Retinal pigment epithelial cell (primary cell): Measurements from ENCODE around the gene GRM6.

Experiments used
- DNase-seq: peaks from one replicate; pipeline ENCODE4 v3.0.0-alpha.2; 2010; ENCODE audit warnings: low read depth
- H3K4me3 ChIP-seq: 2 replicates; pipeline ENCODE4 v1.5.1; 2011; ENCODE audit warnings: mild to moderate bottlenecking, low read length, control low read depth, moderate library complexity
- TF ChIP-seq, protein P1 (sequence below): conservative IDR thresholded peaks from 2 replicates; pipeline ENCODE4 v1.5.1; 2011; ENCODE audit warnings: low read depth, low read length, control low read depth, inconsistent platforms

The GRM6 gene

DNA sequence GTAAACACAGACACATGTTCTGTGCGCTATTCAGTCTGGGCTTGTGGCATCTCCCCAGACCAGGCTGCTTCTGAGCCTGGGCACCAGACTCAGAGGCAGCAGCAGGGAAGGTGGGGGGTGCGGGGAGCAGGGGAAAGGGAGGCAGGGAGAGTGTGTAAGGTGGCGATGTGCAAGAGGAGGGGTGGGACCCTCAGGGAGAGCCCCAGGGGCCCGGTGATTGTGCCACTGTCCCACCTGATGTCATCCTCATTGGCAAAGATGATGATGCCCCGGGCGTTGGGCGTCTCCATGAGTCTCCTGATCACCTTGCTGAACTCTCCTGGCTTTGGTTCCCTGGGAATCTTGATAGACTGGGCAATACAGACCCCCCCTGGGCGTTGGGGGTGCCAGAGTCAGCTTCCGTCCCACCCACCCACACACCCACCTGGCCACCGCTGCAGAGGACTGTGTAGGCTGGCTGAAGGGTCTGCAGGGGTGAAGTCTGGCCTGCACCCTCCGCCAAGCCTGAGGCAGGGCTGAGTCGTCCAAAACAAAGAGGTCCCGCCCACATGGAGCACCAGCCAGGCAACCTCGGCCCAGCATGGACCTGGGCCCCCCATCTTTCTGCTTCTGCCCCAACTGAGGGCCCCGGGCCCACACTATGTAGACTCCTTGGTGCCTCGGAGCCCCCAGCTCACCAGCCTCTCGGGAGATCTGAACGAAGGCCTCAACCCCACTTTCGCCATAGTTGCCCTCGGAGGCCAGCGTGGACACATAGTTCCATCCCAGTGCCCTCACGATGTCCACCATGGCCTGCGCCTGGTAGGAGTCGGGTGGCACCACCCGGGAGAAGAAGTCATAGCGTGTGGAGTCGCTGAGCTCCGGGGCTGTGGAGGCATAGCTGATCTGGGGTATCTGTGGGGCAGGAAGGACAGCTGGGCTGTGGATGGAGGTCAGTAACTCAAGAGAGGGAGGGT, 3.7 kb downstream of the GRM6 start:
- no peak overlapping the region for H3K4me3 ChIP-seq
- TF ChIP-seq, protein P1, sequence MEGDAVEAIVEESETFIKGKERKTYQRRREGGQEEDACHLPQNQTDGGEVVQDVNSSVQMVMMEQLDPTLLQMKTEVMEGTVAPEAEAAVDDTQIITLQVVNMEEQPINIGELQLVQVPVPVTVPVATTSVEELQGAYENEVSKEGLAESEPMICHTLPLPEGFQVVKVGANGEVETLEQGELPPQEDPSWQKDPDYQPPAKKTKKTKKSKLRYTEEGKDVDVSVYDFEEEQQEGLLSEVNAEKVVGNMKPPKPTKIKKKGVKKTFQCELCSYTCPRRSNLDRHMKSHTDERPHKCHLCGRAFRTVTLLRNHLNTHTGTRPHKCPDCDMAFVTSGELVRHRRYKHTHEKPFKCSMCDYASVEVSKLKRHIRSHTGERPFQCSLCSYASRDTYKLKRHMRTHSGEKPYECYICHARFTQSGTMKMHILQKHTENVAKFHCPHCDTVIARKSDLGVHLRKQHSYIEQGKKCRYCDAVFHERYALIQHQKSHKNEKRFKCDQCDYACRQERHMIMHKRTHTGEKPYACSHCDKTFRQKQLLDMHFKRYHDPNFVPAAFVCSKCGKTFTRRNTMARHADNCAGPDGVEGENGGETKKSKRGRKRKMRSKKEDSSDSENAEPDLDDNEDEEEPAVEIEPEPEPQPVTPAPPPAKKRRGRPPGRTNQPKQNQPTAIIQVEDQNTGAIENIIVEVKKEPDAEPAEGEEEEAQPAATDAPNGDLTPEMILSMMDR: no peak
- DNase-seq: no peak

DNA sequence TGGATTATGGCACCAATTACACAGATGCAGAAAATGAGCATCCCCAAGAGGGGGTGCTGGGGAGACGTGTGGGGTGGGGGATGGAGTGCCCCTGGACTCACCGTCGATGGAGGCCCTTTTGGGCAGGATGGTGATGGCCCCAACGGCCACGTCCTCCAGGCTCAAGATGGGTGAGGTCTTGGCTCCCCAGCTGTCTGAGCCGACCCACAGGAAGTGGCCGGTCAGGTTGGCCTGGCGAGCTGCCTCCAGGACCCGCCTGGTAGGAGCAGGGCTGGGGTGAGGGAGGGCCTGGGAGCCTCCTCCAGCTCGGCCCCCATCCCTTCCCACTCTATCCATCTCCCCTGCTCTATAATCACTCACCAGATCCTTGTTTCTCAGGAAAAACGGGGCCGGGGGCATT, 4.6 kb downstream of the GRM6 start:
- no peak for DNase-seq
- TF ChIP-seq, protein P1: no peak
- H3K4me3 ChIP-seq: no peak overlapping the region

DNA sequence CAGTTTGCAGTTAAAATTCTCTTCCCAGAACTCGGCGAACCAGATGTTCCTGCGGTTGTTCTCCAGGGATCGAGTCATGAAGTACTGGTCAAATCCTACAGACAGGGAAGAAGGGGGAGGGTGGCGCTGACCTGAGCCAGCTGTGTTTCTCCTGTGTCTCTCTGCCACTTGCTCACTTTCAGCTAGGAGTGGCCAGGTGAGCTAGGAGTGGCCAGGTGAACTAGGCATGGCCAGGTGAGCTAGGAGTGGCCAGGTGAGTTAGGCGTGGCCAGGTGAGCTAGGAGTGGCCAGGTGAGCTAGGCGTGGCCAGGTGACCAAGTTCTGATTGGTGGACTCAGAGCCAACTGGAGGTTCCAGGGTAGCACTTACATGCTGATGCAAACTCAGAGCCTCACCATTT, 5.8 kb downstream of the GRM6 start:
- no peak overlapping the region for H3K4me3 ChIP-seq
- TF ChIP-seq, protein P1: no peak
- DNase-seq: no peak

DNA sequence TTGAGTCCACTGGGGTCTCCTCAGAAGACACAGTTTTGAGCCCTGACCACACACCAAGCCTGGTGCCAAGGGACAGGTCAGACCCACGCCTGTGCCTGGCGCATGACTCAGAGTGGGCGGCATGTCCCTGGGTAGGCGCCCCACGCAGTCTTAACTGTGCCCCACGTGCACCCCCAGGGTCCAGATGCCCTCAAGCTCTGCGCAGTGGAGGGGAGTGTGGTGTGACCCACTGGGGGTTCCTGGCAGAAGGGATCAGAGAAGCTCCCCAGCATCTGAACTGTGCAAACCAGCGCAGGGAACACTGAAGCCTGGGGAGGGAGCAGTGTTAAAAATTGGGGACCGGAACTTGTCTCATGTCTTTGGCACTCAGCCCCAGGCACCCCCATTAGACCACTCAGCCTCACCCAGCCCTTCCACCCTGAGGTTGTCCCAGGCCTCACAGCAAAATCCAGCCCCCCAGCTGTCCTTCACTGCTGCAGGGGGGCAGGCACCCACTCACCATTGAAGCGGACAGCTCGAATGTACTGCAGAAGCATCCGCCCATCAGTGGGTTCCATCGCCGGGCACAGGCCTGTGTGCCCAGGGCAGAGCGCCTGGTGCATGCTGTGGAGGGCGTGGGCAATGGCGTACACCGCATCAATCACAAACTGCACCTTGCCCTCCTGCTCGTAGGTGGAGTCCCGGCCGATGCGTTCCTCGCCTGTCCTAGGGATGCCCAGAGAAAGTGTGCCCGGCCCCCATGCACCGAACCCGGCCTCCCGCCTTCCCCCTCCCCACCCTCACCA, 6.5 kb downstream of the GRM6 start:
- H3K4me3 ChIP-seq: no peak overlapping the region
- TF ChIP-seq, protein P1: no peak
- no peak for DNase-seq

DNA sequence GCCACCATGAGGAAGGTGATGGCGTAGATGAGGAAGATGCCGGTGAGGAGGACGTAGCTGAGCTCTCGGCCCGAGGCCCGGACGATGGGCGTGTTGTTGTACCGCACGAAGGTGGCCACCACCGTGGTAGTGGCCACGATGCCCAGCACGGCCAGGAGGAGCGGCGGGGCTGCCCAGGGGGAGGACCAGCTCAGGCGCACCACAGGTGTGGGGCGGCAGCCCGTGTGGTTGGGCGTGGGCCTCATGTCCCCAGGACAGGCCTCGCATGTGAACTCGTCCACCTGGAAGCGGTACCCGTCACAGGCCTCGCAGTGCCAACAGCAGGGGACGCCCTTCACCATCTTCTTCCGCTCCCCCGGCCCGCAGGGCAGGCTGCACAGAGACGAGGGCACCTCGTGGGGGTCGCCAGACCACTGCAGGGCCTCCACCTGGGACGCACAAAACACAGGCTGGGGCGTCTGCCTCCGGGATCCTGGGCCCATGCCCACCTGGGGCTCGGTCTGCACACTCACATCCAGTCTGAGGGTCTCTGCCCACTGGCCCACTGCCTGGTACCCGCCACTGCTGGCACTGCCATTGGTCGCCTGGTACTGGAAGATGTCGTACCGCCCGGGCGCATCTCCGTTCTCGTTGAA, 8.7 kb downstream of the GRM6 start:
- TF ChIP-seq, protein P1: no peak
- no peak for DNase-seq
- H3K4me3 ChIP-seq: no peak overlapping the region

DNA sequence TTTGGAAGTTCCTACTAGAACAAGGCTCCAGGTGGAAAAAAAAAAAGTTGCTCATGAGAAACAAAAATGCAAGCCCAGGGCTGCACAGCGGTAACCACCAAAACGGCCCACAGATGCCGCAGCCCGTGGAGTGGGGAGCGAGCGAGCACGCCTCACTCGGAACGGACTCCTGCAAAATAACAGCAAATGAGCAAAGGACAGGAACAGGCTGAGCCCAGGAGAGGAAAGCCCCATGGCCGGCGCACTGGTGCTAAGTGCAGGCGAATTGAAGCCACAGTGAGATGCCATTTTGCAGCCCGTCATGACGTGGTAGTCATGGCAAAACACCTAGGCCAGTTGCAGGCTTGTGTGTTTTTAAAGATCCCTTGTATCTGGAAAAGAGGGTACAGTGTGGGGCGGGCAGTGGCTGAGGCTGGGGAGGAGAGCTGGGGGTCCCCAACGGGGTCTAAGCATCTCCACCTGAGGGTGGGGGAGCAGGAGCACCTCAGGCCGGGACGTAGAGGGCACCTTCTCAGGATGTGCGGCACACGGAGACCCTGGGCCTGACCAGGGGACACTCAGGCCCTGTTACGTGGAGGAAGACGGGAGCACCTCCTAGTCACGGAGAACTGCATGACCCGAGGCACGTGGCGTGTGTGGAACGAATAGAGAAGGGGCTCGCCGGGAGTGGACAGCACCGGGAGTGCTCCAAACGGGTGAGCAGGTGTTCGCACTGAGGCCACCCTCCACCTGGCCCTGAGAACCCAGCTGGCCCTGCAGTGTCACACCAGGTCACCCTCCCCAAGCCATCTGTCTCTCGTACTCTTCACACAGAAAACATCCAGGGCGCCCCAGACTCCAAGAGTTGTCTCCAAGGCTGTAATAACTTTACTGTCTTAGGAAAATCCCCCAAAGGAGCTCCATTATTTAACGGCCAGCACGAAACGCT, 10.7 kb downstream of the GRM6 start:
- TF ChIP-seq, protein P1: no peak
- no peak for DNase-seq
- H3K4me3 ChIP-seq: no peak overlapping the region
